ENCODE data around the gene STAB1. TPM values are rescaled to one million over a fixed set of nuclear protein-coding genes. Genes with fewer than 3 reads are reported as not detected.

Gene STAB1
- total RNA-seq, 4 donors from 2014 or later, result 76.2 to 167 (median 95.8) TPM

- TF ChIP-seq EP300 (IDR thresholded peaks at IDR 0.05), result no peak
- TF ChIP-seq POLR2A (IDR thresholded peaks at IDR 0.05), result no peak
- TF ChIP-seq POLR2AphosphoS5 (IDR thresholded peaks at IDR 0.05), result no peak
- TF ChIP-seq, protein P1, sequence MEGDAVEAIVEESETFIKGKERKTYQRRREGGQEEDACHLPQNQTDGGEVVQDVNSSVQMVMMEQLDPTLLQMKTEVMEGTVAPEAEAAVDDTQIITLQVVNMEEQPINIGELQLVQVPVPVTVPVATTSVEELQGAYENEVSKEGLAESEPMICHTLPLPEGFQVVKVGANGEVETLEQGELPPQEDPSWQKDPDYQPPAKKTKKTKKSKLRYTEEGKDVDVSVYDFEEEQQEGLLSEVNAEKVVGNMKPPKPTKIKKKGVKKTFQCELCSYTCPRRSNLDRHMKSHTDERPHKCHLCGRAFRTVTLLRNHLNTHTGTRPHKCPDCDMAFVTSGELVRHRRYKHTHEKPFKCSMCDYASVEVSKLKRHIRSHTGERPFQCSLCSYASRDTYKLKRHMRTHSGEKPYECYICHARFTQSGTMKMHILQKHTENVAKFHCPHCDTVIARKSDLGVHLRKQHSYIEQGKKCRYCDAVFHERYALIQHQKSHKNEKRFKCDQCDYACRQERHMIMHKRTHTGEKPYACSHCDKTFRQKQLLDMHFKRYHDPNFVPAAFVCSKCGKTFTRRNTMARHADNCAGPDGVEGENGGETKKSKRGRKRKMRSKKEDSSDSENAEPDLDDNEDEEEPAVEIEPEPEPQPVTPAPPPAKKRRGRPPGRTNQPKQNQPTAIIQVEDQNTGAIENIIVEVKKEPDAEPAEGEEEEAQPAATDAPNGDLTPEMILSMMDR (IDR thresholded peaks at IDR 0.05), result no peak
- peaks cover 5 to 78% (median 45%) of the 10 kb centered on the region in 3 donors for H3K4me1 ChIP-seq
- no CpG with 5 or more reads among the region's 5 CpGs for WGBS, 2 donors (ENCODE audit: low coverage in 1 of 2)
- peak overlapping the region; percentile 74 to 75 for H3K4me3 ChIP-seq
- no peaks in the 10 kb centered on the region for H3K27me3 ChIP-seq
- H3K27ac ChIP-seq, result peak overlapping the region in 3 of 4 donors; percentile 78 to 95 (median 81)
- no peak for ATAC-seq
- no peaks in the 10 kb centered on the region for H3K9me3 ChIP-seq
- H3K36me3 ChIP-seq, result peaks cover 0 to 15% of the 10 kb centered on the region in 2 donors
Measured at GRCh38 chr3:52532517-52532837, 37.3 kb downstream of the STAB1 start.

- 0% methylated on average over 10 of the region's 78 CpGs; no CpG with 5 or more reads in 1 of the 2 donors for WGBS, 2 donors (ENCODE audit: low coverage in 1 of 2)
- Histone ChIP-seq H3K36me3 (peaks cover 0 to 10% of the 10 kb centered on the region in 2 donors), H3K4me3 (peak overlapping the region; percentile 74 to 75), H3K27me3 (no peaks in the 10 kb centered on the region), H3K4me1 (peaks cover 5 to 84% (median 51%) of the 10 kb centered on the region in 3 donors), H3K9me3 (no peaks in the 10 kb centered on the region), H3K27ac (peak overlapping the region; percentile 12 to 95 (median 80))
- ATAC-seq, result no peak
- no peak for TF ChIP-seq EP300 (IDR thresholded peaks at IDR 0.05)
- TF ChIP-seq, protein P1 (IDR thresholded peaks at IDR 0.05), result no peak
- no peak for TF ChIP-seq POLR2A (IDR thresholded peaks at IDR 0.05)
- no peak for TF ChIP-seq POLR2AphosphoS5 (IDR thresholded peaks at IDR 0.05)
Measured at GRCh38 chr3:52532838-52533622, 37.9 kb downstream of the STAB1 start.

- no CpG with 5 or more reads among the region's 91 CpGs for WGBS, 2 donors (ENCODE audit: low coverage in 1 of 2)
- Histone ChIP-seq H3K4me1 (peaks cover 5 to 89% (median 55%) of the 10 kb centered on the region in 3 donors), H3K9me3 (no peaks in the 10 kb centered on the region), H3K27me3 (no peaks in the 10 kb centered on the region), H3K4me3 (peak within 1 kb of the TSS; percentile 74 to 75), H3K36me3 (peaks cover 0 to 3% of the 10 kb centered on the region in 2 donors), H3K27ac (peak within 1 kb of the TSS; percentile 75 to 95 (median 94))
- peak; percentile 68 for ATAC-seq
- TF ChIP-seq POLR2A (IDR thresholded peaks at IDR 0.05) (peak in 1 of 2 donors; percentile 23), EP300 (IDR thresholded peaks at IDR 0.05) (no peak), POLR2AphosphoS5 (IDR thresholded peaks at IDR 0.05) (no peak)
- TF ChIP-seq, protein P1 (IDR thresholded peaks at IDR 0.05), result peak in 1 of 4 experiments; percentile 45
Measured at GRCh38 chr3:52533623-52534280, 38.6 kb downstream of the STAB1 start, which contains the start of gene NT5DC2. TSS of gene NT5DC2 (minus strand) at chr3:52533857. CDS start at chr3:52533737, 120 bp downstream.

GRCh38 chr3:52534281-52535183 lies 39.4 kb downstream of the STAB1 start:
- WGBS, 2 donors (ENCODE audit: low coverage in 1 of 2), result 27% methylated on average over 9 of the region's 57 CpGs; no CpG with 5 or more reads in 1 of the 2 donors
- Histone ChIP-seq H3K27ac (peak overlapping the region; percentile 75 to 95 (median 94)), H3K4me1 (peaks cover 3 to 89% (median 55%) of the 10 kb centered on the region in 3 donors), H3K36me3 (no peaks in the 10 kb centered on the region), H3K9me3 (no peaks in the 10 kb centered on the region), H3K27me3 (no peaks in the 10 kb centered on the region), H3K4me3 (peak overlapping the region; percentile 67 to 74)
- no peak for ATAC-seq
- no peak for TF ChIP-seq POLR2A (IDR thresholded peaks at IDR 0.05)
- TF ChIP-seq EP300 (IDR thresholded peaks at IDR 0.05), result no peak
- TF ChIP-seq, protein P1 (IDR thresholded peaks at IDR 0.05), result no peak
- no peak for TF ChIP-seq POLR2AphosphoS5 (IDR thresholded peaks at IDR 0.05)
